Epithelial cell of alveolus of lung (primary cell): ENCODE results near the gene MTPN. TPM values are rescaled to one million over a fixed set of nuclear protein-coding genes. Genes with fewer than 3 reads are reported as not detected.

Source experiments
- total RNA-seq: library from RNA; depleted of rRNA; stranded (reverse); fragments of >200 nt; gene quantifications from 2 replicates; pipeline ENCODE4 v1.2.1, GENCODE V29; 2015

The MTPN gene, protein sequence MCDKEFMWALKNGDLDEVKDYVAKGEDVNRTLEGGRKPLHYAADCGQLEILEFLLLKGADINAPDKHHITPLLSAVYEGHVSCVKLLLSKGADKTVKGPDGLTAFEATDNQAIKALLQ
- 126 and 142 TPM in 2 replicates for total RNA-seq

GRCh38 chr7:135977007-135977741 is at the start of gene MTPN:
Gene MTPN, minus strand, starts transcription at chr7:135977359. Its CDS starts 259 bp downstream, at chr7:135977100.

Other genes starting within 250 kb of the MTPN start
- gene SLC13A4, start 249.2 kb downstream of the MTPN start, total RNA-seq: not detected in 2 replicates
- 3.6 TPM in 1 of 2 replicates, not detected in the other for gene FAM180A, start 228.5 kb downstream of the MTPN start, total RNA-seq